Stimulated activated CD8-positive, alpha-beta memory T cell treated with anti-CD3 and anti-CD28 coated beads, Interleukin-12 subunit alpha, Interleukin-12 subunit beta, amount 100 ng/mL, for 24 hours (primary cell): ENCODE measurements around the gene KDM4D.
A peak's percentile ranks its signal among the peaks of the same experiment; 100 is the strongest.
"Not testable (repeated sequence)": the region's sequence is repeated elsewhere in the genome, so short reads cannot be mapped to it uniquely, and the experiment has no call there.

Source experiments
- DNase-seq: peaks from one replicate; pipeline ENCODE4 v3.0.0-alpha.2; 2020; ENCODE audit errors: extremely low read depth

Gene KDM4D

DNA sequence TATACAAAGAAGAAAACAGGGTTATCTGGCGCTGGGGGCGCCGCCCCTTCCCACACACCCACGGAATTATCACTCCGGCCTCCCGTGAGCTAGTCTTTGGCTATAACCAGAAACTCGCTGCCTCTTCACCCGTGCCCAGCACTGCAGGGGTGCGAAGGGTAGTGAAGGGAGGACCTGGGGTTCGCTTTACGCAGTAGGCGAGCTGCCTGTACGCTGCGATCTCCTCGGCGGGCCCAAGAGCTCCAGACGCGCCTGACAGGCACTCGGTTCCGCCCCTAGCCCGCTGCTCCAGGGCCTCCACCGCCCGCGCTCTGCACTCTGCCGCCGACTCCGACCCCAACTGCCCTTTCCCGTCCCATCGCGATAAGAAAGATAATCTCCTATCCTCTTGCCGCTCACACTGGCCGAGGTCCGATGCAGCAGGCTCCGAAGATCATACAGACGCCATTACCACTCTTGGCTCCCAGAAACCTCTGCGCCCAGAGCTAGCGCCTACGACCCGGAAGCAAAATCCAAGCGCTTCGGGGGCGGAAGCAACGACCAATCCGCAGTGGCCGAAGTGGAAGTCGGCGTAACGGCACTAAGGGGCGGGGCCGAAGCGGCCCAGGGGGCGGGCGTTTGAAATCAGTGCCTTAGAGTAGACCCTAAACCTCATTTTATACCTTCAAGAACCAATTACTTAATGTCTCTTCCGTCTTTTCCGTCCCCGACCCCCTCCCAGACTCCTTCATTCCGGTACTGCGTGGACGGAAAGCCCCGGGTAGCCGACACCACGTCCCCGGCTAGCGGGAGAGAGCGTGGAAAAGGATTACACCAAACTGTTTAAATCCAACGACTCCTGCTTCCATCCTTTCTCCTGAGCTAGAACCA is at the start of gene KDM4D, which contains the start of gene CWC15:
KDM4D (plus strand) TSS at position 611 of the 870 bp plus-strand sequence. CDS start 23,664 bp downstream, outside the sequence.
CWC15 (minus strand) TSS at position 458 of the 870 bp plus-strand sequence. CDS start 1,371 bp downstream, outside the sequence.
- DNase-seq: peak; percentile 82

DNA sequence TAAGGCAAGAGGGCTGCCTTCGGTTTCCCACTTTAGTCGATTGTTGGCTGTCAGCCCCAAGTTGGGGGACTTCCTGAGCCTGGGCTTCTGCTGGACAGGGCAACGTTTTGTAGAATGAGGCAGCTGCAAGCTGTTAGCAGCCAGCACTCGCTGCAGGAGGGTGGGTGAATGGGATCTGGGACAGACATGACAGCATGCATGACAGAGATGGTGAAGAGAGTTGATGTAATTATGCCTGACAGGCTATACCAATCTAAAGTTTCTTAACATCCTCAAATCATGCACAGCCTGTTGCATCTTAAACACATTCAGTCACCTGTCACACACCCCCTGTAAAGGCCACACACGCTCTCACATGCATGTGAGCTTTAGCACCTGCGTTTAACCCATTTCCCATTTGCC is 49.3 kb upstream of the KDM4D start:
- DNase-seq: no peak

DNA sequence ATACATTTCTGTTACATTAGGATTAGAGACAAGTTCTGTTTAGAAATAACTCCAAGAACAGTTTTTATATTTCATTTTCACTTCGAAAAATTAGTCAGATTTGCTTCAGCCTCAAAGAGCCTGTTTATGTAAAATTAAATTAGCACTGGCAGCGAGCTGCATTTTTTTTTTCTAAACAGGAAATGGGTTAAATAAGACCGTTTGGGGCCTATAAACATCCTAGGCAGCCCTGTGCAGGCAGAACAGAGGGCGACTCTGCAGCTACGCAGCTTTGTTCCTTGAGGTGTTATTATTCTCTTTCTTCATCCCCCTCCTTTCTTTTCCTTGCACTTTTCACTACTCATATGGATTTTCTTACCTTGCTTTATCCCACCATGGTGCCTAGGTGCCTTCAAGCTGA is 48.9 kb upstream of the KDM4D start:
- DNase-seq: no peak

DNA sequence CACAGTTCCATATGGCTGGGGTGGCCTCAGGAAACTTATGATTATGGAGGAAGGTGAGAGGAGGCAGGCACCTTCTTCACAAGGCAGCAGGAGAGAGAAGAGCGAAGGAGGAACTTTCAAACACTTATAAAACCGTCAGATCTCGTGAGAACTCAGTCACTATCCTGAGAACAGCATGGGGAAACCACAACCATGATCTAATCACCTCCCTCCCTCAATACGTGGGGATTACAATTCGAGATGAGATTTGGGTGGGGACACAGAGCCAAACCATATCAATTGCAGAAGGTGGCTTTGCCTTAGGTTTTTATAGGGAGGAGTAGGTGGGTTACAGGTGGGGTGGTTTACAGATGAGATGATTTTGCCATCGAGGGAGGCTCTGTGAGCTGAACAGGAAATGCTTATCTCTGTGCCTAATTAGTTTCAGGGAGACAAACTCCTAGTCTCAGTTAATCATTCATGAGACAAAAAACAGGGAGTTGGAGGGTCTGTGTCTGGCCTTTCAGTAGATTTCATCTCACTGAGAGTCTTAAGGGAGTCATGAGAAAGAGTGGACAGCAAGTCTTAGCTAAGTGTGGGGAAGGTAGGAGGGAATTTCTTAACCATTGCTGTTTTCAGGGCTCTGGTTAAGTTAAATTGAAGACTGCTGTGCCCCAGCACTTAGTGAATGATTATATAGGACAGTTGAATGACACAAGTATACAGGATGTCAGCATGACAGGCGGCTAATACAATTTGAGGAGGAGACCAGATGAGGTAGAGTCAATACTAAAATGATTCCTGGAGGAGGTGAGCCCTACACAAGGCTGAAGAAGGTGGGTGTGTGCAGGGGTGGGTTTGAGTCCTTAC is 47.9 kb upstream of the KDM4D start:
- DNase-seq: no peak

DNA sequence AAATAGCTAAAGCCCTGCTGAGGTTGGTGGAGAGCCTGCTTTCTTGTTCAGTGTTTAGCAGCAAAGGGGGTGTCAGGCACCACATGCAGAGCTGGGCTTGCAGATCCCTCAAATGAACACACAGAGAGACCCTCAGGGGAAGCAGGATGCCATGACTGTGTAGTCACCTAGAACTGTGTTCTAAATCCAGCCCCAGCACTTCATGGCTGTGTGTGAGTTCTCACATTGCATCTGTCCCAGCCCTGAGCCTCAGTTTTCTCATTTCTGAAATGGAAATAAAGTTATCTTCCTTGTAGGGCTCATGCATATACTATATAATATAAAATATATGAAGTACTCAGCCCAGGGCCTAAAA is 47.3 kb upstream of the KDM4D start:
- no peak for DNase-seq

DNA sequence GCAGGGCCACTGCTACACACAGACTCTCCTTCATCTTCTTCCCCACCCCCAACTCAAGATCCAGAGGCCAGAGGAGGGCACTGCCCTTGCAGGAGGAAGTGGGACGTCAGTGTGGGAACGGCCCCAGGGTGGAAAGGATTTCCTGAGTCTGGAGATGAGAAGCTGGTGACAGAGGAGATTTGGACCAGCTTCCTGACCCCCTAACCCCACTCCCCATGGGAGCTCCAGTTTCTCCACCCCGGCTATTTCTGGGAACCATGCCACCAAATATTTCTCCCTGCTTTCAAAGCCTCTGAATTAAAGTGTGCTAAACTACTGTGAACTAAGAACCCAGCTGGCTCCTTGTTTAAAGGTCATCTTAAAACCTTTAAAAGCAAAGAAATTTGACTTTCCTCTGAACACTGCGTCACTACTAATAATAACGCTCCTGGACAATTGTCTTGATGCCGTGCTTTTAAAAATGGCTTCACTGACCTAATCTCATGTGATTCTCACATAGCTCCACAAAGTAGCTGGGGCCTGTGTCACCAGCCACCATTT is 46.7 kb upstream of the KDM4D start:
- DNase-seq: no peak

DNA sequence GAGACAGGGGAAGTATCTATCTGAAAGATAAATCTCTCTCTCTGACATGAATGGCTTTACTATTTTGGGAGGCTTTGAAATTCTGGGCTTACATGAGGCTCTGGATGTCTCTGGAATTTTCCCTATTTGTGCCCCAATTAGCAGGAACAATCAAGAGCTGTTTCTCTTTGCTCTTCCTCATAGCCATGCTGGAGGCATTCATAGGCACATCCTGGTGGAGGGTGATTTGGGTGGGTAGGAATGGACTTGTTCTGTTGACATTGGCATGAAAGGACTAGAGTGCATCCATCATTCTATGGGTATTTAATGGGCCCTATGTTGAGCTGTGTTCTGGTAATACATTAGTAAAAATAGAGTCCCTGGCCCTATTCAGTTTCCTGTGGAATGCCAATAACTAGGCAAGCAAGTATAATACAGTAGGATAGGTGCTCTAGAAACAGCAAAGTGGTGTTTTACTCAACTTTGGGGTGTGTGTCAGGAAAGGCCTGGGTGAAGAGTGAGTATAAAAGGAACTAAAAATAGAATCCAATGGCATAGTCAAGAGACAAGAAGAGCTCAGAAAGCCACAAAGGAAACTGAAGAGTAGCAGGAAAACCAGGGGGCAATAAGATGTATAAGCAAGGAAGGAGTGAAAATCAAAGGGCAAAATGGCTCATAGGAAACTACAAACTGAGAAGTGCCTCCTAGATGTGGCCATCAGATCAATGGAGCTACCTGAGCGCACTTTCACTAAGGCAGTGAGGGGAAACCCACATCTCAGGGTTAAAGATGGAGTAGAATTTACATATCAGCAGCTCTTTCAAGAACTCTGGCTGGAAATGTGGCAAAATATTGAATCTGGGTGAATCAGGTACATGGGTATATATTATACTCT is 45.2 kb upstream of the KDM4D start:
- DNase-seq: no peak

DNA sequence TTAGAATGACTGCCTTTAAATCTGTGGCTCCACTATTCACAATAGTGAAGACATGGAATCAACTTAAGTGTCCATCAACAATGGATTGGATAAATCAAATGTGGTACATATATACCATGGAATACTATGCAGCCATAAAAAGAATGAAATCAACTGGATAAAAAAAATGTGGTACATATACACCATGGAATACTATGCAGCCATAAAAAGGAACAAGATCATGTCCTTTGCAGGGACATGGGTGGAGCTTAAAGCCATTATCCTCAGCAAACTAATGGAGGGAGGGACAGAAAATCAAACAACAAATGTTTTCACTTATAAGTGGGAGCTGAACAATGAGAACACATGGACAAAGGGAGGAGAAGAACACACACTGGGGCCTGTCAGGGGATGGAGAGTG is 41.4 kb upstream of the KDM4D start:
- not testable (repeated sequence) for DNase-seq

DNA sequence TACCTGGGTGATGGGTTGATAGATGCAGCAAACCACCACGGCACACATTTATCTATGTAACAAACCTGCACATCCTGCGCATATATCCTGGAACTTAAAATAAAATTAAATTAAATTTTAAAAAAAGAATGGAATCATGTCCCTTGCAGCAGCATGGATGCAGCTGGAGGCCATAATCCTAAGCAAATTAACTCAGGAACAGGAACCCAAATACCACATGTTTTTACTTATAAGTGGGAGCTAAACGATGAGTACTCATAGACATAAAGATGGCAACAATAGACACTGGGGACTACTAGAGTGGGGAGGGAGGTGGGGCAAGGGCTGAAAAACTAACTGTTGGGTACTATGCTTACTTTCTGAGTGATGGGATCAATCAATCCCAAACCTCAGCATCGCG is 41.0 kb upstream of the KDM4D start:
- DNase-seq: no peak

DNA sequence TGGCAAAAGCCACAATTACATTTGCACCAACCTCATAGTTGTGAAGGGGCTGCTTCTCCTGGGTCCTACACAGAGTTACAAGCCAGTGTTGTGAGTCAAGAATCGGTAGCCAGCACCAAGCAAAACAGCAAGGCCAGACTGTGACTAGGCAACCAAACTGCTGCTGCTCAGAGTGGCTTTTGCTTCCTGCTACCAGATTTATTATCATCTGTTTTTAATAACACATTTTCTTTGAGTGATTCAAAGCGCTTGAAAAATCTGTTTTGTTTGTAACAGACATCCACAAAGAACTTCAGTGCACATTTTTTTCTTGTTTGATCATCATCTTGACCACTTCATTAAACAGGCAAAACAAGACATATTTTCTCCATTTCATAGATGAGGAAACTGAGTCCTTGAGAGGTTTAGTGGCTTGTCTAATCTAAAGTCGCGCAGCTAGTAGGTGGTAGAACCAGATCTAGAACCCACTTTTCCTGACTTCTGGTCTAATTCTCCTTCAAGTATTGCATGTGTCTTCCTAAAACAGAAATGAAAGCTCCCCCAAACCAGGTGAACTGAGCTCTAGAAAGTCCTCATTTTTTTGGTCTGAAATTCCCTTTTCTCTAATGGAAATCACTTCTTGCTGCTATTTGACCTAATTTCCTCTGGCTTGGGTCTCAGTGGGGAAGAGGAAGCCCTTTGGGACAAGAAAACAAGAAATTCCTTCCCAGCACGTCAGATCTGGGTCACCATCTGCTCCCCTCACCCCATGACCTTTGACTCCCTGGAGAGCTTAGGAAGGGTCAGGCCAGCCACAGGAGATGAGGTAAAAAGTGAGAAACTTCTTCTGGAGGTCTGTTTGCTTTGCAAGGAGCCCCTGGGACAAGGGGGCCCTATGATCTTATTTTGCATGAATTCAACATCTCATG is 40.0 kb upstream of the KDM4D start:
- DNase-seq: no peak

DNA sequence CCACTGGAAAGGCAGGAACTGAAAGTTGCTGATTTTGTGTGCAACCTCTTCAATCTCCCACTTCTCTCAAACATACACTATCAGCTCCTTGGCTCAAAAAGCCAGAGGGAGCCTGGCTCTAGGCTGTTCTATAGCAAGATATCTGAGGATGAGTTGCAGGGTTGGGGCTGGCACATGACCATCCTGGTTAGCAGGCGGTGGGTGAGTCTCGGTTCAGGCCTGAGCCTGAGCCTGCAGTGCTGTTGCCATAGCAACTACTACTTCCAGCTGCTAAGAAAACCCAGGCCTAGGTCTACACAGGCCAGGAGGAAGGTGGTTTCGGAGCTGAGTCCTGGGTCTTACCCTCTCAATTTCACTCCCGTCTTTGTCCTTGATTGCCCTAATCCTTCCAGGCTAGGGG is 39.1 kb upstream of the KDM4D start:
- DNase-seq: no peak

DNA sequence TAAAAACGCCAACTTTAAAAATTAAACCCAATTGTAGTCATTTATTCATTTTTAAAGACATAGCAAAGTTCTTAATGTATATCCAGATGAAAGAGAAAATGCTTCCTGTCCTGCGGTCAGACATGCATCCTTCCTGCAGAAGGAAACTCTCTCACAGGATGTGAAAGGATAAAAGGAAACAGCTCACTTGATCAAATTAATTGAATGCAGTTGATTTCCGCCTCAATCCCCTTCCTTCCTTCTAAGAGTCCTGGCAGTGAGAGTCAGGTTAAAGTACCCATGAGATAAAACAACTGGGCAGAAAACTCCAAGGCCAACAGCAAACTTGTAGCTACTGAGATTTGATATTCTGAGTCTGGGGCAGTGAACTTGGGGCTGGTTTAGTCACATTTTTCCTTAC is 38.7 kb upstream of the KDM4D start:
- DNase-seq: no peak

DNA sequence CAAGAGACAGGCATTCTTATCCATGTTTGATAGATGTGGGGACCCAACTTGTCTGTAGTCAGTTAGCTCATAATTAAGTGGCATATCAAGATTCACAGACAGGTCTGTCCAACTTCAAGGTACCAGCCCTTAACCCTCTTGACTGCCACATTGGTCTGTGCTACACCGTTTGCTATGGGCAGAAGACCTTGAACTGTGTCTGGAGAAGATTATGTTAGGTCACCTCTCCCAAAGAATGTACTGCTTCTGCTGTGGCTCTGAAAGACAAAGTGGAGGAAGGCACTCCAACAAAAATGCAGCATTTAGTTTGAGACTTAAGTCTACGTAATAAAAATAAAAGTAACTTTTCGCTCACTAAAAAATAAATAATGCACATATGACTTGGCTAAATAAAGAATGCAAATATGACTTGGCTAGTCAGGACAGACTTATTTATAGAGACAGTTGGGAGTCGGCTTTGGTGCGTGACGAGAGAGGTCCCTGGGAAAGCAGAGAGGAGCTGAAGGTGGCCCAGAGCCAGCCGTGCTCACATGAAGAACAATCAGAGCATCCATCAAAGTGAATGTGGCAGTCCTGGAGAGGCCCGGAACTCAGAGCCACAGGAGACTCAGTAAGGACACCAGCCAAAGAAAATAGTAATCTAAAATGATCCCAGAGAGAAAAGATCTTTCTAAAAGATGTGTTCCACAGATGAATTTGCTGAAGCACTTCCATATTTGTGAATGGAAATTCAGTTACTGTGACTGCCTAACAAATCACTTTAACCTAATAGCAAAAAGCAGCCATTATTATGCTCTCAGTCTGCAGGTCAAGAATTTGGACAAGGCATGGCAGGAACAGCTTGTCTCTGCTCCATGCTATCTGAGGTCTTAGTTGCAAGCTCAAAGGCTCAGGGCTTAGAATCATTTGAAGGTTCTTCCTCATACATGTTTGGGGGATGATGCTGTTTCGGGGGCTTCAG is 35.1 kb upstream of the KDM4D start:
- DNase-seq: no peak

DNA sequence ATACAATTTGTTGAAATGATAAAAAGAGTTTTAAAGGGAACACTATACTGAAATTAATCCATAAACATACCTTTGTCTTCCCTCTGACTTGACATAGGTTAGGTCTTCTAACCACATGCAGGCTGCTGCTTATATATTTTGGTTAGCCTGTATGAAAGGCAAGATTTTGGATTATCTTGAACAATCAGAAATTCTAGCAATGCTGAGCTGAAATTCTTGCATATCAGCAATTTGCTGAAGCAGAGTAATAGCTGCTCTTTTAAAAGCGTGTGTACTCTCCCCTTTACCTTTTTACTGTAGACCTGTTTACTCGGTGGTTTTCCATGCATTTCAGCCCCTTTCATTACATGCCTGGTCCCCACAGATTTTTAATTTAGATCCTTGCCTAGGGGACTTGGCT is 34.2 kb upstream of the KDM4D start:
- DNase-seq: no peak

DNA sequence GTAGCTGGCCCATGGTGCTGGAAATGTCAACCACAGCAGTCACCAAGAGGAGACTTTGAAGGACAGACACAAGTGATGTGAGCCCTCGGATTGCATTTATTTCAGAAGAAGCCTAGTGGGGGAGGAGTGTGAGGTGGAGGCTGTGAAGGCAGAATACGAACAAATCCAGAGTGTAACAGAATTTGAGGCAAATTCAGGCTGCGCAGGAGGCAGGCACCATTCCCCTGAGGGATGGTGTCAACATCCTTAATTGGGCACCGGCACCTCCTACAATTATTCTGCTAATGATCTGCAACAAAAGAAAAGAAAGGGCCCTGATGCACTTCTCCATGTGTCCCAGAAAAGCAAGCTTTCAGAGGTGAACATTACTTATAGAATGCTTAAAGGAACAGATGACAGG is 32.4 kb upstream of the KDM4D start:
- no peak for DNase-seq

DNA sequence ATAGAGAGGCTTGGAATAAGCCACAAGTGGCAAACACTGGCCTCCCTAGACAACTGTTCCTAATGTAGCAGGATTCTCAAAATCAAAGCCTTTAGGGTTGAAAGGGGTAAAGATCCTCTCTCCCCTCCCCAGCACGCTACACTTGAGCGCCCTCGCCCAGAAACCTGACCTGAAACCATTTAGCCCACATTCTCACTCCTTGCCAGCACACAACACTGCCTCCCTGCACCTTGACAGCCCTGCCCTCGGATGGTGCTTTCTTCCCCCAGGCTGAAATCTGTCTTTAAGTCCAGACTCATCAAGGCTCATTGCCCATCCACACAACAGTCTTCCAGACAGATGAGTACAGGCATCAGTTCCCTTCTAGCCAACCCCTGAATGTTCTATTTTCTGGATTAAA is 26.7 kb upstream of the KDM4D start:
- DNase-seq: no peak

DNA sequence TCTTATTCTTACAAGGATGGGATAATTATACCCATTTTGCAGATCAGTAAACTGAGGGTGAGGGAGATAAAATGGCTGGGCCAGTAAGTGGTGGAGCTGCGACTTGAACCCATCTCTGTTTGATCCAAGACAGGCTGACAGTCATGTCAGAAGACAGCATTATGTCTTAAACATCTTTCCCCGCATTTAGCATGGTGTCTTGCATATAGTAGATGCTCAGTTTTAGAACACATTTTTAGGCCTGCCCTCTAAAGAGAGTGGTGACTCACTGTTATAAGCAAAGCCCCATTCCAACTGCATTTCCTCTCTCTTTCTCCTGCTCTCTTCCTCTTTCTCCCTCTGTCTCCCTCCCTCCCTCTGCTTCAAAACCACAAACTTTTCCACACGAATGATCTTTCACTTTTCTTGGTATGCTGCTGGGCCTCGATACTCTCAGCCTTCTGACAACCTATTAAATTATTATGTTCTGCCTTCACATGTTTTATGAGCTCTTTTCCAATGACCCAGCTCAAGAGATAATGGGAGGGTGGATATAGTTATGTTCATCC is 25.4 kb upstream of the KDM4D start:
- DNase-seq: no peak

DNA sequence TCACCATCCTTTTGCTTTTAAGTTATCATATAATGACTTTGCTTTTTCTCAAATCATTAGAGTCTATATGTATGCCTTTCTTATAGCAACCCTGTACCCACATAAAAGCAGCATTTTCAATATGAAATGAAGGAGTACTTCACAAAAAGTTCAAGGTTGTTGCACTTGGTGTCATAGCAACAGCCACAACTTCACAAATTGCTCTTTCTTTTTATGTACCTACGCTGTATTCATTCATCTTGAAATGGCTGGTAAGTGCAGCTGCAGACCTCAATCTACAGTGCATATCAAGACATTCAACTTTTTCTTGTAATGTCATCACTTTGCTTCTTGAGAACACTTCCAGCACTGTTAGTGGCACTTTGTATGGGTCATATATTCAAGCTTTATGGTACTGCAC is 18.8 kb upstream of the KDM4D start:
- no peak for DNase-seq

DNA sequence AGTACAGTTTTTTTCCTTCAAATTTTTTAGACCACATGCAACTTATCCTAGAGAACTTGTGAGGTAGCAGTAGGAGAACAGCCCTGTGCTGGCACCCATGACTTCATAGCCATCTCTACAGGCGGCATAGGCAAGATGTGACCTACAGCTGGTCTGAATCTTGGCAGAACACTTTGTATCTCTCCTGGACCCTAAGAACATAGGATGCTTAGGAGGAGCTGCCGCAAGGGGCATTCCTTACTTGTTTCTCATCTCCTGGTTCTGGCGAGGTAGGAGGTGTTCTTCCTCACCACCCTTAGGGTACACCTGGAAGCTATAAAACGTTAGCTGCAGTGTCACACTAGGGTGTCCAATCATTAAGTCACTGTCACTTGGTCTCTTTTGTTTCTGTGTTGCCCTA is 16.5 kb upstream of the KDM4D start:
- no peak for DNase-seq
